B cell (primary cell): ENCODE results near the gene GSDMA. TPM values are rescaled to one million over a fixed set of nuclear protein-coding genes. Genes with fewer than 3 reads are reported as not detected.

ENCODE experiments used
- ATAC-seq: fragments of 200-7000 bp; cut with Tn5 transposase; one replicate; pipeline ENCODE4 v1.10.0; 2021; ENCODE audit warnings: low read depth, mild to moderate bottlenecking, moderate number of reproducible peaks, moderate library complexity
- CTCF ChIA-PET: fragments of 350-600 bp; sonication (Branson Sonifier 250); formaldehyde crosslinking; loops from one replicate; lab custom pipeline; 2021; ENCODE audit warnings: antibody characterized with exemption, inconsistent platforms; lab: Charles Lee
- POLR2A ChIA-PET: fragments of 350-600 bp; sonication (Branson Sonifier 250); formaldehyde crosslinking; loops from one replicate; lab custom pipeline; 2021; ENCODE audit warnings: antibody characterized with exemption; lab: Charles Lee
- DNase-seq: peaks from one replicate; pipeline ENCODE4 v3.0.0; 2013
- H2AFZ ChIP-seq: 2 replicates; pipeline ENCODE4 v1.6.1; 2012; ENCODE audit warnings: mild to moderate bottlenecking, low read depth, low read length; ENCODE audit not compliant: insufficient read depth, poor library complexity, severe bottlenecking
- H3K27ac ChIP-seq, 2 donors: 1 replicate in 1 of 2; 2 replicates in 1 of 2; pipeline ENCODE4 v1.5.1; 2012 to 2013; ENCODE audit warnings: low read length in 2 of 2, mild to moderate bottlenecking in 2 of 2, moderate library complexity in 1 of 2
- H3K27me3 ChIP-seq, 4 experiments: fragments of 200-600 bp in 1 of 4; sonication (generic) in 1 of 4; replicated peaks in 1 of 4; 1 replicate in 2 of 4; 2 replicates in 2 of 4; pipeline versions ENCODE4 v1.6.1 to v1.7.0; 2013 to 2016; ENCODE audit warnings: low read length in 3 of 4, mild to moderate bottlenecking in 2 of 4, mixed read lengths in 1 of 4, moderate library complexity in 1 of 4; ENCODE audit not compliant: insufficient read depth in 4 of 4, control insufficient read depth in 3 of 4; ENCODE audit errors: control extremely low read depth in 1 of 4
- H3K36me3 ChIP-seq, 2 experiments: replicated peaks in 1 of 2; 1 replicate in 1 of 2; 2 replicates in 1 of 2; pipeline versions ENCODE4 v1.6.1 to v1.7.1; 2013; ENCODE audit warnings: low read length in 1 of 2; ENCODE audit not compliant: insufficient read depth in 2 of 2, control insufficient read depth in 1 of 2; ENCODE audit errors: control extremely low read depth in 1 of 2, extremely low read depth in 1 of 2
- H3K4me1 ChIP-seq, 2 donors: fragments of 200-600 bp in 1 of 2; sonication (generic) in 1 of 2; 1 replicate in 1 of 2; 2 replicates in 1 of 2; pipeline versions ENCODE4 v1.5.1 to v1.6.1; 2013 to 2017; ENCODE audit warnings: low read length in 2 of 2; ENCODE audit not compliant: control insufficient read depth in 2 of 2, insufficient read depth in 2 of 2
- H3K4me2 ChIP-seq: replicated peaks from 2 replicates; pipeline ENCODE3; 2012; ENCODE audit warnings: mild to moderate bottlenecking, low read depth, low read length; ENCODE audit not compliant: poor library complexity, severe bottlenecking
- H3K4me3 ChIP-seq, 5 experiments: fragments of 200-600 bp in 1 of 5; sonication (generic) in 1 of 5; 1 replicate in 3 of 5; 2 replicates in 2 of 5; pipeline versions ENCODE4 v1.5.1 to v1.7.0; 2011 to 2016; ENCODE audit warnings: low read length in 4 of 5, mild to moderate bottlenecking in 4 of 5, low read depth in 2 of 5, control low read depth in 1 of 5, moderate library complexity in 1 of 5; ENCODE audit not compliant: insufficient read depth in 1 of 5; ENCODE audit errors: control extremely low read depth in 1 of 5, extremely low read depth in 1 of 5
- H3K79me2 ChIP-seq: fragments of 200-600 bp; sonication (generic); one replicate; pipeline ENCODE4 v1.6.0; 2016; ENCODE audit warnings: low read length; ENCODE audit not compliant: control insufficient read depth, insufficient read depth
- H3K9ac ChIP-seq: fragments of 200-600 bp; sonication (generic); 2 replicates; pipeline ENCODE4 v1.6.1; 2017; ENCODE audit warnings: mild to moderate bottlenecking, low read length, moderate library complexity
- H3K9me3 ChIP-seq, 3 donors: one replicate each; pipeline versions ENCODE4 v1.6.1 to v1.7.1; 2013; ENCODE audit warnings: low read length in 2 of 3; ENCODE audit not compliant: control insufficient read depth in 2 of 3, insufficient read depth in 1 of 3; ENCODE audit errors: control extremely low read depth in 1 of 3
- H4K20me1 ChIP-seq: 2 replicates; pipeline ENCODE4 v1.6.0; 2012; ENCODE audit warnings: mild to moderate bottlenecking, low read length; ENCODE audit not compliant: insufficient read depth, control insufficient read depth, poor library complexity, severe bottlenecking
- H3K27ac Mint-ChIP-seq: one replicate; pipeline ENCODE4 v1.8.0; 2021; ENCODE audit warnings: mixed read lengths
- H3K27me3 Mint-ChIP-seq: one replicate; pipeline ENCODE4 v1.8.0; 2021; ENCODE audit warnings: mixed read lengths
- H3K4me1 Mint-ChIP-seq: one replicate; pipeline ENCODE4 v1.8.0; 2021; ENCODE audit warnings: mixed read lengths
- H3K4me3 Mint-ChIP-seq: one replicate; pipeline ENCODE4 v1.8.0; 2021; ENCODE audit warnings: mixed read lengths
- H3K9me3 Mint-ChIP-seq: one replicate; pipeline ENCODE4 v1.8.0; 2022; ENCODE audit warnings: mixed read lengths; ENCODE audit not compliant: insufficient read depth
- CTCF ChIP-seq: fragments of 200-600 bp; IDR thresholded peaks from one replicate; pipeline ENCODE4 v1.8.0; 2022; ENCODE audit warnings: antibody characterized with exemption, mild to moderate bottlenecking
- EZH2 ChIP-seq: IDR thresholded peaks from 2 replicates; pipeline ENCODE4 v1.6.1; 2012; ENCODE audit warnings: borderline replicate concordance, low read depth, mild to moderate bottlenecking, moderate library complexity, low read length; ENCODE audit not compliant: insufficient read depth, poor library complexity, severe bottlenecking
- WGBS: methylation state at CpG from one replicate; pipeline ENCODE4 v1.1.5; 2013; ENCODE audit warnings: missing lambda C conversion rate; ENCODE audit not compliant: insufficient coverage; 5-methylcytosine and 5-hydroxymethylcytosine counted together
- intact Hi-C: fragments of 100-400 bp; cut with micrococcal nuclease; formaldehyde crosslinking; loops from one replicate; pipeline ENCODE4 v1.10.0; 2022
- polyA plus RNA-seq: library from polyadenylated mRNA; depleted of rRNA; stranded (reverse); fragments of >200 nt; gene quantifications from 2 replicates; pipeline ENCODE4 v1.2.3, GENCODE V29; 2012
- total RNA-seq, 2 donors: library from RNA; stranded (reverse); fragments of 120-200 nt in 1 of 2; gene quantifications; 1 replicate in 1 of 2; 2 replicates in 1 of 2; pipeline versions ENCODE4 v1.2.3 to v1.2.4, GENCODE V29; 2013 to 2022

Gene GSDMA
- total and polyA plus RNA-seq, 2 donors (not counting 1 experiment from before 2014, with no cell fraction given), result 0.09 TPM; not detected in 1

DNA sequence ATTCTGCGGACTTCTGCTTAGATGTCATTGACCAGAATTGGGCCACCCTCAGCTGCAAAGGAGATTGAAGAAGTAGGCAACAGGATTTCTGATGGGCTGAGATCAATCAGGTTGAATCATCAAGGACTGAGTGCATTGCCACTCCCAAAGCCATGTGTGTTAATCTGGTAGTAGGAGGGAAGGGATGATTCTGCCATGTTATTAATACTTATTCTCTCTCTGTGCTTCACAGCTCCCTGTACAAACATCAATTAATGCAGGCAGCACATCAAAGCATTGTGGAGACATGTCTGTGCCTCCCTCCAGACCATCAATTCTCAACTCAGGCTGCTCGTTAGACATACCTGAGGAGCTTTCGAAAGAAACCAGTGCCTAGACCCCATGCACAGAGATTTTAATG lies 23.7 kb upstream of the GSDMA start:
- no peak overlapping the region for H3K27ac ChIP-seq
- no peak overlapping the region for H2AFZ ChIP-seq
- peaks cover 17 to 22% of the 10 kb centered on the region in 2 donors for H3K4me1 ChIP-seq
- no peaks in the 10 kb centered on the region for H3K27me3 ChIP-seq
- POLR2A ChIA-PET, result interaction anchor here (0.7 kb wide), 2 partner anchors 20 to 83 kb away, joined by 3 read pairs; no protein-coding TSS in a partner anchor
- no peak for ATAC-seq
- H3K36me3 ChIP-seq, result no peaks in the 10 kb centered on the region
- no peaks in the 10 kb centered on the region for H3K79me2 ChIP-seq
- DNase-seq, result no peak
- Mint-ChIP-seq H3K4me1 (peaks cover 13% of the 10 kb centered on the region), H3K27me3 (no peaks in the 10 kb centered on the region), H3K4me3 (no peak overlapping the region), H3K27ac (no peak overlapping the region), H3K9me3 (no peaks in the 10 kb centered on the region)
- no peak overlapping the region for H3K9ac ChIP-seq
- no CpG with 5 or more reads among the region's 3 CpGs for WGBS
- no peaks in the 10 kb centered on the region for H4K20me1 ChIP-seq
- TF ChIP-seq CTCF, result no peak
- CTCF ChIA-PET, result interaction anchor here (1.0 to 2.3 kb wide), 5 partner anchors 17 to 318 kb away, joined by 3 to 14 read pairs (median 3); partner anchors contain the start of gene PSMD3
- no peak overlapping the region for H3K4me3 ChIP-seq
- peak overlapping the region; percentile 1 for H3K4me2 ChIP-seq
- intact Hi-C loops, result no loop called here
- no peaks in the 10 kb centered on the region for H3K9me3 ChIP-seq

DNA sequence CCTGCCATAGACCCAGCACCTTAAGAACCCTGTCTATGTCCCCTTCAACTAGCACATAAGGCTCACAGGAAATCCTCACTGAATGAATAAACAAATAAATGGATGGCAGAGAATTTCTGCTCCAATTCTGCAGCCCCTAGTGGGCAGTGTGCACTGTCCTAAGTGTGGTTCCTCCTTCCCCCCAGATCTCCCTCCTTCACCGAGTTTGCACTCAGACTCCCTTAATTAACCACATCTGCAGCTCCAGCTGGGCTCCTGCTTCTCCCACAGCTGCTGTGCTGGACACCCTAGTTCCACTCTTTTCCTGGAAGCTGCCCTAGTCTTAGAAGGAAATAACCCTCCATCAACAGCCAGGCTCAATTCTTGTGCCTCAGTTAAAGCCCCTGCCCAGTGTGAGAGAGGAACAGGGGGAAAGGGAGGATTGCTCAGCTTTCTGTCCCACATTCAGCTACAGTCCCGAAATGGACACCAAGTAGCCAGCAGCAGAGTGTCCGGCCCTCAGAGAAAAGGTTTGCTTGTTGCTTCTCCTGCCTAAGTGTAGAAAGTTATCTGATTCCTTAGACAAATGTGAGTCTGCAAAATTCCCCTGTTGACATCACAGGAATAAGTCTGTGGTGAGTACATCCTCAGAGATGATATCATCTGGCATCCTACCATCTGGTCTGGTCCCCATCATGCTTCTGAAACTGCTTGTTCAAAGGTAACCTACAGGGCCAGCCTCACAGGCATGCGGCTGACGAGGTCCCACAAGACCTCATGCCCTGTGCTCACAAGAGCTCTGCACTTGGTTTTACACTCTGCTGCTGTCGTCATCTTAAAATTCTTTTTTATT lies 23.0 kb upstream of the GSDMA start:
- H3K4me2 ChIP-seq, result peak overlapping the region; percentile 1
- TF ChIP-seq EZH2 (no peak), CTCF (peak; percentile 52)
- POLR2A ChIA-PET, result interaction anchor here (0.6 kb wide), 1 partner anchor 276 kb away, joined by 4 read pairs; no protein-coding TSS in a partner anchor

More for the DNA sequence above, 23.0 kb upstream of the GSDMA start:
- Histone ChIP-seq H2AFZ (peak overlapping the region; percentile 50), H3K36me3 (no peaks in the 10 kb centered on the region), H4K20me1 (no peaks in the 10 kb centered on the region), H3K9ac (no peak overlapping the region), H3K27ac (peak overlapping the region in 1 of 2 donors; percentile 14), H3K4me1 (peaks cover 17 to 22% of the 10 kb centered on the region in 2 donors), H3K9me3 (no peaks in the 10 kb centered on the region), H3K4me3 (no peak overlapping the region), H3K79me2 (no peaks in the 10 kb centered on the region), H3K27me3 (no peaks in the 10 kb centered on the region)
- CTCF ChIA-PET, result interaction anchor here (0.5 to 2.3 kb wide), 7 partner anchors 17 to 319 kb away, joined by 3 to 14 read pairs (median 3); partner anchors contain the start of gene PSMD3
- no peak overlapping the region for H3K4me3 Mint-ChIP-seq
- intact Hi-C loops, result no loop called here
- peaks cover 13% of the 10 kb centered on the region for H3K4me1 Mint-ChIP-seq
- 25% methylated on average over 3 of the region's 6 CpGs for WGBS
- no peaks in the 10 kb centered on the region for H3K27me3 Mint-ChIP-seq
- peak; percentile 56 for DNase-seq
- H3K27ac Mint-ChIP-seq, result peak overlapping the region; percentile 16
- ATAC-seq, result peak; percentile 70
- no peaks in the 10 kb centered on the region for H3K9me3 Mint-ChIP-seq
